Gastroesophageal sphincter (tissue), 4 donors: ENCODE measurements around the gene ELOB. TPM values are rescaled to one million over a fixed set of nuclear protein-coding genes. Genes with fewer than 3 reads are reported as not detected.

Source experiments
- ATAC-seq: fragments of 150-250 bp; one replicate; pipeline ENCODE4 v1.9.1; 2016; ENCODE audit warnings: mild to moderate bottlenecking, moderate library complexity
- H3K27ac ChIP-seq, 4 donors: fragments of 200-600 bp; sonication (generic) in 3 of 4; 1 replicate in 3 of 4; 2 replicates in 1 of 4; pipeline ENCODE4 v1.5.1; 2016 to 2019
- H3K27me3 ChIP-seq: fragments of 200-600 bp; sonication (generic); one replicate; pipeline ENCODE4 v1.5.1; 2019
- H3K36me3 ChIP-seq, 2 donors: fragments of 200-600 bp; sonication (generic); one replicate each; pipeline ENCODE4 v1.5.1; 2019; ENCODE audit warnings: control low read depth in 1 of 2
- H3K4me1 ChIP-seq, 3 donors: fragments of 200-600 bp; sonication (generic); 1 replicate in 2 of 3; 2 replicates in 1 of 3; pipeline ENCODE4 v1.5.1; 2016 to 2019; ENCODE audit warnings: control low read depth in 2 of 3
- H3K4me3 ChIP-seq, 2 donors: fragments of 200-600 bp; sonication (generic); one replicate each; pipeline ENCODE4 v1.5.1; 2019; ENCODE audit warnings: mild to moderate bottlenecking in 1 of 2, moderate library complexity in 1 of 2
- H3K9me3 ChIP-seq, 3 donors: fragments of 200-600 bp; sonication (generic); one replicate each; pipeline ENCODE4 v1.5.1; 2017 to 2019; ENCODE audit warnings: control low read depth in 2 of 3
- EP300 ChIP-seq: sonication (generic); formaldehyde crosslinking; IDR thresholded peaks from one replicate; pipeline ENCODE4 v1.6.1; 2017; ENCODE audit warnings: antibody characterized with exemption, mild to moderate bottlenecking
- POLR2A ChIP-seq, 2 donors: fragments of 450-650 bp; IDR thresholded peaks; one replicate each; pipeline ENCODE4 v1.6.1; 2017; ENCODE audit warnings: antibody characterized with exemption in 2 of 2, mild to moderate bottlenecking in 2 of 2, moderate library complexity in 1 of 2
- POLR2AphosphoS5 ChIP-seq: sonication (generic); formaldehyde crosslinking; IDR thresholded peaks from one replicate; pipeline ENCODE4 v1.6.1; 2017; ENCODE audit warnings: antibody characterized with exemption
- WGBS, 2 donors: methylation state at CpG; one replicate each; pipeline ENCODE4 v1.1.5; 2018; ENCODE audit warnings: low coverage in 1 of 2; 5-methylcytosine and 5-hydroxymethylcytosine counted together
- total RNA-seq, 4 donors: library from RNA; depleted of rRNA; stranded (reverse); fragments of >200 nt; gene quantifications; one replicate each; pipeline ENCODE4 v1.1.0, GENCODE V29; 2016
- TF ChIP-seq, protein P1 (sequence below), 4 experiments: fragments of 200-600 bp in 2 of 4; fragments of 450-650 bp in 2 of 4; sonication (generic) in 1 of 4; IDR thresholded peaks; one replicate each; pipeline ENCODE4 v1.5.1; 2017 to 2019; ENCODE audit warnings: antibody characterized with exemption in 4 of 4, mild to moderate bottlenecking in 2 of 4, moderate library complexity in 2 of 4

The ELOB gene
- total RNA-seq, 4 donors from 2014 or later, result 216 to 269 (median 251) TPM

DNA sequence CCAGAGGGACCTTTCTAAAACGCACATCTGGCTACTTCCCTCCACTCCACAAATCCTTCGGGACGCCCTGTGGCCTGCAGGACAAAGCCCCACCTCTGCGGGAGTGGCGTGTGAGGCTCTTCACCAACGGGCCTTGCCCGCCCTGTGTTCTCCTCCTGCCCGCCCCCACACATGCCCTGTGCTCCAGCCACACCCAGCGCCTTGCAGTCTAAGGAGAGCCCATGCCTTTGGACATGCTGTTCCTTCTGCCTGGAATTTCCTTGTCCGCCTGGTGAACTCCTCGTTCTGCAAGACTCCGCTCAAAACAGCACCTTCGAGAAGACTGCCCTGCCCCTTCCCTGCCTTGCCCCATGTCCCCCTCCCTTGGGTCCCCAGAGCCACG lies 7.4 kb downstream of the ELOB start:
- H3K4me3 ChIP-seq, result no peak overlapping the region
- no peak for TF ChIP-seq EP300
- TF ChIP-seq, protein P1, sequence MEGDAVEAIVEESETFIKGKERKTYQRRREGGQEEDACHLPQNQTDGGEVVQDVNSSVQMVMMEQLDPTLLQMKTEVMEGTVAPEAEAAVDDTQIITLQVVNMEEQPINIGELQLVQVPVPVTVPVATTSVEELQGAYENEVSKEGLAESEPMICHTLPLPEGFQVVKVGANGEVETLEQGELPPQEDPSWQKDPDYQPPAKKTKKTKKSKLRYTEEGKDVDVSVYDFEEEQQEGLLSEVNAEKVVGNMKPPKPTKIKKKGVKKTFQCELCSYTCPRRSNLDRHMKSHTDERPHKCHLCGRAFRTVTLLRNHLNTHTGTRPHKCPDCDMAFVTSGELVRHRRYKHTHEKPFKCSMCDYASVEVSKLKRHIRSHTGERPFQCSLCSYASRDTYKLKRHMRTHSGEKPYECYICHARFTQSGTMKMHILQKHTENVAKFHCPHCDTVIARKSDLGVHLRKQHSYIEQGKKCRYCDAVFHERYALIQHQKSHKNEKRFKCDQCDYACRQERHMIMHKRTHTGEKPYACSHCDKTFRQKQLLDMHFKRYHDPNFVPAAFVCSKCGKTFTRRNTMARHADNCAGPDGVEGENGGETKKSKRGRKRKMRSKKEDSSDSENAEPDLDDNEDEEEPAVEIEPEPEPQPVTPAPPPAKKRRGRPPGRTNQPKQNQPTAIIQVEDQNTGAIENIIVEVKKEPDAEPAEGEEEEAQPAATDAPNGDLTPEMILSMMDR (IDR thresholded peaks at IDR 0.05), result no peak
- no peak for TF ChIP-seq POLR2A (IDR thresholded peaks at IDR 0.05)
- no peaks in the 10 kb centered on the region for H3K27me3 ChIP-seq
- peak; percentile 44 for ATAC-seq
- H3K4me1 ChIP-seq, result peaks cover 0 to 60% (median under 1%) of the 10 kb centered on the region in 3 donors
- H3K9me3 ChIP-seq, result no peaks in the 10 kb centered on the region
- WGBS, 2 donors, result 44% methylated on average over 11 of the region's 14 CpGs; no CpG with 5 or more reads in 1 of the 2 donors
- peaks cover 0 to 99% of the 10 kb centered on the region in 2 donors for H3K36me3 ChIP-seq
- peak overlapping the region in 2 of 4 donors; percentile 40 to 48 for H3K27ac ChIP-seq

DNA sequence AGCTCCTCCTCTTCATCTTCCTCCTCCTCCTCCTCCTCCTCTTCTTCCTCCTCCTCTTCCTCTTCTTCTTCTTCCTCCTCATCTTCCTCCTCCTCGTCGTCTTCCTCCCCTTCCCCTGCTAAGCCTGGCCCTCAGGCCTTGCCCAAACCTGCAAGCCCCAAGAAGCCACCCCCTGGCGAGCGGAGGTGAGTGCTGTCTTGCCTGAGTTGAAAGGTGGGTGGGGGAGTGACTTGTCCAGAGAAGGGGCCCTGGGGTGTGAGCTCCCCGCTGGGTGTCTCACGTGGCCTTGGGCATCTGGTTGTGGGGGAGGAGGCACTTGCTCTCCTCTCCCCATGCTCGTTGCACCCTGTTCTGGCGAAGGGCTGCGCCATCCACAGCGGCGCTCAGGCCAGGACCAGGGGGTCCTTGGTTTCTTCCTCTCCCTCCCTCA lies 8.0 kb downstream of the ELOB start:
- Histone ChIP-seq H3K36me3 (peaks cover 0 to 99% of the 10 kb centered on the region in 2 donors), H3K27me3 (no peaks in the 10 kb centered on the region), H3K4me3 (no peak overlapping the region), H3K9me3 (no peaks in the 10 kb centered on the region), H3K4me1 (peaks cover 0 to 54% (median 0%) of the 10 kb centered on the region in 3 donors), H3K27ac (peak overlapping the region in 2 of 4 donors; percentile 29 to 48)
- WGBS, 2 donors, result 100% methylated on average over 3 of the region's 11 CpGs; no CpG with 5 or more reads in 1 of the 2 donors
- ATAC-seq, result no peak
- no peak for TF ChIP-seq EP300
- no peak for TF ChIP-seq POLR2AphosphoS5
- TF ChIP-seq, protein P1 (IDR thresholded peaks at IDR 0.05), result no peak
- TF ChIP-seq POLR2A (IDR thresholded peaks at IDR 0.05), result no peak

DNA sequence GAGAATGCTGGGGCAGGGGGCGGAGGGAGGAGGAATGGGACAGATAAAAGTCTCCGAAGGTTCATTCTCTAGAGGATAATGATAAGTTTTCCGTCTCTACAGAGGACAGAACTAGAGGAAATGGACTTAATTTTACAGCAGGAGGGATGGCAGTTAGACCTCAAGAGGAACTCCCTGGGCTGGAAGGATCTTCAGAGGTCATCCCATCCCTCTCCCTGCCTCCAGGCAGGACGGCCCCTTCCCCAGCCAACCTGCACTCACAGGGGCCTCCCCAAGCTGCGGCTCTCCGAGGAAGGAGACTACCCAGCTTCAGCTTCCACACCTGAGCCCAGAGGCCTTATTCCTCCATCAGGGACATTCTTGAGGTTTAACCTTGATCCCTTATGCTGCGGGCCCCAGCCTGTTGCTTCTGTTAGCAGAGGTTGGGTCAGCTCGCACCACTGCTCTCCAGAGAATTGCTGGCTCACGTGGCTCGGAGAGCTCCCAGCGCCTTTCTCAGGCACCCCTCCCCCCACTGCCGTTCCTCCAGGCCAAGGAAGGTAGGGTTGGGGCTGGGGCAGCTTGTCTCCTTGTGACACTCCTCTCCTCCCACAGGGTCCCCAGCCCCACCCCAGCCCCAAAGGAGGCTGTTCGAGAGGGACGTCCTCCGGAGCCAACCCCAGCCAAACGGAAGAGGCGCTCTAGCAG lies 8.5 kb downstream of the ELOB start:
- no peak overlapping the region for H3K4me3 ChIP-seq
- 83% methylated on average over 8 of the region's 17 CpGs; no CpG with 5 or more reads in 1 of the 2 donors for WGBS, 2 donors

DNA sequence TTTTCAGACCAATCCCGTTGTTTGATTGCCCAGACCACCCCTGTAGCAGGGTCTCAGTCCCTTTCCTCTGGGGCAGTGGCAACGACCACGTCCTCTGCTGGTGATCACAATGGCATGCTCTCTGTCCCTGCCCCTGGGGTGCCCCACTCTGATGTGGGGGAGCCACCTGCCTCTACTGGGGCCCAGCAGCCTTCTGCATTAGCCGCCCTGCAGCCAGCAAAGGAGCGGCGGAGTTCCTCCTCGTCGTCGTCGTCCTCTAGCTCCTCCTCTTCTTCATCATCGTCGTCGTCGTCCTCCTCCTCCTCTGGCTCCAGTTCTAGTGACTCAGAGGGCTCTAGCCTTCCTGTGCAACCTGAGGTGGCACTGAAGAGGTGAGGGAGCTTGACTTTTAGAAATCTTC lies 9.2 kb downstream of the ELOB start:
- Histone ChIP-seq H3K4me1 (peaks cover 0 to 42% (median 0%) of the 10 kb centered on the region in 3 donors), H3K4me3 (no peak overlapping the region), H3K27me3 (no peaks in the 10 kb centered on the region), H3K36me3 (peaks cover 0 to 99% of the 10 kb centered on the region in 2 donors), H3K9me3 (no peaks in the 10 kb centered on the region), H3K27ac (no peak overlapping the region)
- TF ChIP-seq, protein P1 (IDR thresholded peaks at IDR 0.05), result no peak
- TF ChIP-seq POLR2AphosphoS5 (no peak), EP300 (no peak), POLR2A (IDR thresholded peaks at IDR 0.05) (no peak)
- ATAC-seq, result no peak
- 42 to 50% methylated on average over 2 to 3 of the region's 14 CpGs for WGBS, 2 donors

More for the DNA sequence above, 8.5 kb downstream of the ELOB start:
- Histone ChIP-seq H3K27me3 (no peaks in the 10 kb centered on the region), H3K36me3 (peaks cover 0 to 99% of the 10 kb centered on the region in 2 donors), H3K4me1 (peaks cover 0 to 49% (median 0%) of the 10 kb centered on the region in 3 donors), H3K9me3 (no peaks in the 10 kb centered on the region), H3K27ac (peak overlapping the region in 2 of 4 donors; percentile 29 to 48)
- ATAC-seq, result no peak
- TF ChIP-seq, protein P1 (IDR thresholded peaks at IDR 0.05), result no peak
- TF ChIP-seq EP300 (no peak), POLR2AphosphoS5 (no peak), POLR2A (IDR thresholded peaks at IDR 0.05) (no peak)
